SK-N-SH (cell line): ENCODE results near the gene COL4A6. TPM values are rescaled to one million over a fixed set of nuclear protein-coding genes. Genes with fewer than 3 reads are reported as not detected.

Experiments
- CTCF ChIA-PET: fragments of 300-600, 350-600 bp; formaldehyde crosslinking; extraction: SDS; loops from one replicate; lab custom pipeline; 2021; lab: Yijun Ruan, JAX
- POLR2A ChIA-PET: fragments of 350-600 bp; sonication (Branson Sonifier 250); formaldehyde crosslinking; extraction: SDS; loops from one replicate; lab custom pipeline; 2020; ENCODE audit warnings: antibody characterized with exemption, inconsistent platforms; lab: Yijun Ruan, JAX
- DNase-seq: peaks from one replicate; pipeline ENCODE4 v3.0.0; 2012
- H2AFZ ChIP-seq: fragments of 200-600 bp; sonication (generic); 2 replicates; pipeline ENCODE4 v1.8.1; 2016; ENCODE audit warnings: antibody characterized with exemption, mild to moderate bottlenecking, low read depth
- H3F3A ChIP-seq: fragments of 200-600 bp; sonication (generic); replicated peaks from 2 replicates; pipeline ENCODE3; 2016; ENCODE audit warnings: antibody characterized with exemption, mild to moderate bottlenecking; ENCODE audit not compliant: insufficient read depth
- H3K27ac ChIP-seq, 2 experiments: fragments of 200-500 bp in 1 of 2; fragments of 200-600 bp in 1 of 2; sonication (Bioruptor generic) in 1 of 2; sonication (generic), shearing (Covaris generic) in 1 of 2; 2 replicates each; pipeline versions ENCODE4 v1.5.1 to v1.6.1; 2014 to 2016; ENCODE audit warnings: low read depth in 2 of 2, inconsistent platforms in 1 of 2, low read length in 1 of 2, mild to moderate bottlenecking in 1 of 2, mixed read lengths in 1 of 2
- H3K27me3 ChIP-seq: fragments of 200-600 bp; sonication (generic), shearing (Covaris generic); 2 replicates; pipeline ENCODE4 v1.6.1; 2016; ENCODE audit warnings: mixed run types; ENCODE audit not compliant: insufficient read depth
- H3K36me3 ChIP-seq, 2 experiments: fragments of 200-500 bp in 1 of 2; fragments of 200-600 bp in 1 of 2; sonication (Bioruptor generic) in 1 of 2; sonication (generic) in 1 of 2; replicated peaks in 1 of 2; 2 replicates each; pipeline versions ENCODE3 to v1.5.1; 2014 to 2016; ENCODE audit warnings: low read length in 1 of 2, mild to moderate bottlenecking in 1 of 2; ENCODE audit not compliant: insufficient read depth in 2 of 2, control insufficient read depth in 1 of 2
- H3K4me1 ChIP-seq, 2 experiments: fragments of 200-500 bp in 1 of 2; fragments of 200-600 bp in 1 of 2; sonication (Bioruptor generic) in 1 of 2; sonication (generic), shearing (Covaris generic) in 1 of 2; 2 replicates each; pipeline versions ENCODE4 v1.5.1 to v1.6.1; 2014 to 2016; ENCODE audit warnings: low read depth in 1 of 2, low read length in 1 of 2, mixed run types in 1 of 2; ENCODE audit not compliant: insufficient read depth in 2 of 2, control insufficient read depth in 1 of 2
- H3K4me2 ChIP-seq: fragments of 200-600 bp; sonication (generic), shearing (Covaris generic); 2 replicates; pipeline ENCODE4 v1.6.1; 2017; ENCODE audit warnings: mixed run types
- H3K4me3 ChIP-seq, 2 experiments: fragments of 200-500 bp in 1 of 2; fragments of 200-600 bp in 1 of 2; sonication (Bioruptor generic) in 1 of 2; sonication (generic), shearing (Covaris generic) in 1 of 2; 2 replicates each; pipeline versions ENCODE4 v1.5.1 to v1.8.1; 2014 to 2016; ENCODE audit warnings: low read depth in 2 of 2, inconsistent platforms in 1 of 2, low read length in 1 of 2, mild to moderate bottlenecking in 1 of 2, mixed read lengths in 1 of 2, moderate library complexity in 1 of 2
- H3K79me2 ChIP-seq: fragments of 200-600 bp; sonication (generic); 2 replicates; pipeline ENCODE4 v1.8.1; 2017; ENCODE audit warnings: mild to moderate bottlenecking; ENCODE audit not compliant: insufficient read depth
- H3K9ac ChIP-seq: fragments of 200-600 bp; sonication (generic); 2 replicates; pipeline ENCODE4 v1.6.1; 2017; ENCODE audit warnings: mixed run types
- H3K9me2 ChIP-seq: fragments of 200-600 bp; sonication (generic); 2 replicates; pipeline ENCODE4 v1.6.1; 2017; ENCODE audit warnings: mixed run types
- H3K9me3 ChIP-seq: fragments of 200-600 bp; sonication (generic); 2 replicates; pipeline ENCODE4 v1.6.1; 2017; ENCODE audit warnings: mixed run types, mild to moderate bottlenecking, moderate library complexity
- H4K20me1 ChIP-seq: fragments of 200-600 bp; sonication (generic); 2 replicates; pipeline ENCODE4 v1.6.1; 2017; ENCODE audit warnings: mild to moderate bottlenecking, mixed run types; ENCODE audit not compliant: insufficient read depth
- CTCF ChIP-seq: fragments of 200-600 bp; sonication (generic); IDR thresholded peaks from 2 replicates; pipeline ENCODE4 v1.6.1; 2017; ENCODE audit warnings: antibody characterized with exemption, mild to moderate bottlenecking, moderate library complexity
- FOSL2 ChIP-seq: IDR thresholded peaks from 2 replicates; pipeline ENCODE4 v1.4.0; 2012; ENCODE audit warnings: low read depth, mild to moderate bottlenecking, moderate library complexity, borderline replicate concordance
- FOXM1 ChIP-seq: IDR thresholded peaks from 2 replicates; pipeline ENCODE4 v1.4.0; 2012; ENCODE audit warnings: low read depth, mild to moderate bottlenecking
- GATA2 ChIP-seq: sonication (generic); formaldehyde crosslinking; IDR thresholded peaks from 2 replicates; pipeline ENCODE4 v1.5.0; 2020; ENCODE audit warnings: mild to moderate bottlenecking, missing genetic modification reagents
- IRF3 ChIP-seq: fragments of 150-350 bp; IDR thresholded peaks from 2 replicates; pipeline ENCODE4 v1.6.1; 2016; ENCODE audit warnings: mild to moderate bottlenecking, low read depth, low read length
- JUND ChIP-seq: IDR thresholded peaks from 2 replicates; pipeline ENCODE4 v1.4.0; 2012
- MXI1 ChIP-seq: IDR thresholded peaks from 2 replicates; pipeline ENCODE4 v1.6.1; 2012; ENCODE audit warnings: mild to moderate bottlenecking, low read depth, low read length, improper control_type of control experiment
- NFIC ChIP-seq: IDR thresholded peaks from 2 replicates; pipeline ENCODE4 v1.4.0; 2012; ENCODE audit warnings: borderline replicate concordance
- POLR2AphosphoS5 ChIP-seq: IDR thresholded peaks from 2 replicates; pipeline ENCODE4 v1.6.1; 2012; ENCODE audit warnings: low read depth, low read length
- RAD21 ChIP-seq: IDR thresholded peaks from 2 replicates; pipeline ENCODE4 v1.6.1; 2012; ENCODE audit warnings: mild to moderate bottlenecking, low read length
- SIN3A ChIP-seq: IDR thresholded peaks from 2 replicates; pipeline ENCODE4 v1.6.1; 2012; ENCODE audit warnings: low read depth, mild to moderate bottlenecking, low read length, moderate library complexity, borderline replicate concordance
- SMC3 ChIP-seq: IDR thresholded peaks from 2 replicates; pipeline ENCODE4 v1.6.1; 2012; ENCODE audit warnings: low read depth, low read length, improper control_type of control experiment
- TAF1 ChIP-seq: IDR thresholded peaks from 2 replicates; pipeline ENCODE4 v1.6.1; 2012; ENCODE audit warnings: low read depth, mild to moderate bottlenecking, low read length, moderate library complexity, borderline replicate concordance
- TEAD4 ChIP-seq: IDR thresholded peaks from 2 replicates; pipeline ENCODE4 v1.4.0; 2012; ENCODE audit warnings: mild to moderate bottlenecking, borderline replicate concordance; ENCODE audit not compliant: insufficient read depth
- USF2 ChIP-seq: fragments of 150-350 bp; IDR thresholded peaks from 2 replicates; pipeline ENCODE4 v1.6.1; 2017; ENCODE audit warnings: antibody characterized with exemption, low read length, low read depth, borderline replicate concordance
- YY1 ChIP-seq: IDR thresholded peaks from 2 replicates; pipeline ENCODE4 v1.4.0; 2012; ENCODE audit warnings: low read depth, mild to moderate bottlenecking
- ZBTB33 ChIP-seq: IDR thresholded peaks from 2 replicates; pipeline ENCODE4 v1.4.0; 2012; ENCODE audit warnings: low read depth, borderline replicate concordance
- WGBS: methylation state at CpG from one replicate; pipeline ENCODE4 v1.1.6; 2017; ENCODE audit warnings: low lambda C conversion rate; 5-methylcytosine and 5-hydroxymethylcytosine counted together
- polyA plus RNA-seq, 3 experiments: library from polyadenylated mRNA; depleted of rRNA; stranded (reverse); fragments of >200 nt; gene quantifications; 2 replicates each; pipeline ENCODE4 v1.2.3, GENCODE V29; 2012

The COL4A6 gene
- polyA plus RNA-seq, 1 of the 3 experiments (the other 2 are of a cell fraction), result not detected

- H3K4me3 ChIP-seq, result no peak overlapping the region
- no peak overlapping the region for H3K9ac ChIP-seq
- H3K4me1 ChIP-seq, result no peaks in the 10 kb centered on the region
- H3F3A ChIP-seq, result no peaks in the 10 kb centered on the region
- POLR2A ChIA-PET, result no interaction called here
- no peaks in the 10 kb centered on the region; the same call in 1 of the 2 replicates for H3K27me3 ChIP-seq
- no peak overlapping the region for H3K4me2 ChIP-seq
- no peaks in the 10 kb centered on the region for H3K36me3 ChIP-seq
- no peaks in the 10 kb centered on the region for H3K79me2 ChIP-seq
- H4K20me1 ChIP-seq, result no peaks in the 10 kb centered on the region
- 0% methylated on average over 1 of the region's 1 CpG for WGBS
- H2AFZ ChIP-seq, result no peak overlapping the region
- TF ChIP-seq YY1 (no peak), JUND (no peak), MXI1 (no peak), GATA2 (no peak), CTCF (no peak), NFIC (no peak), POLR2AphosphoS5 (no peak), FOXM1 (no peak), SMC3 (no peak), IRF3 (no peak), SIN3A (no peak), FOSL2 (no peak), TEAD4 (no peak), RAD21 (no peak), TAF1 (no peak), ZBTB33 (no peak), USF2 (no peak)
- CTCF ChIA-PET, result no interaction called here
- H3K9me2 ChIP-seq, result no peaks in the 10 kb centered on the region
- H3K9me3 ChIP-seq, result no peaks in the 10 kb centered on the region
- no peak overlapping the region for H3K27ac ChIP-seq
- DNase-seq, result no peak
These were observed 124.6 kb downstream of the COL4A6 start for GRCh38 chrX:108313669-108314068.
